GM21367 (cell line): ENCODE results near the gene HIGD1B.

Experiments used
- ATAC-seq: cut with Tn5 transposase; IDR thresholded peaks from one replicate; pipeline ENCODE4 v1.9.1; 2021; ENCODE audit not compliant: unreplicated experiment

HIGD1B gene

GRCh38 chr17:44877121-44877520 is 29.4 kb downstream of the HIGD1B start:
- no peak for ATAC-seq

- no peak for ATAC-seq
These were observed 31.0 kb downstream of the HIGD1B start for GRCh38 chr17:44878627-44879221.

GRCh38 chr17:44879376-44879775 is 31.7 kb downstream of the HIGD1B start:
- no peak for ATAC-seq

DNA sequence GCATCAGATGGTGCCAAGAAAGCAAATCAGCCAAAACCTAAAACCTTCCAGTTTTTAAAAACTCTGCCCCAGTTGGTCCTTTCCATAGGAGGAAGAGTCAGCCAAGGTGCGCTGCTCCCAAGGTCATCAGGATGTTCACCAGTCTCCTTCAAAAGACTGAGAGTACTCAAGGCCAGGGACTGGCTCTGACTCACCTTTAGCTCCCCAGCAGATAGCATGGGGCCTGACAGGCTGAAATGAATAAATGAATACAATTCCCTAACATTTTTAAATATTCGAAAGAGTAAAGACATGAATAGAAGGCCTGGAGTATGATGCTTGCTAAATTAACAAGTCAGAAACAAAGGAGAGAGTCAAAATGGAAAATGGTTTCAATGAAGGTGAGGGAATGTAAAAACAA is 32.4 kb downstream of the HIGD1B start:
- ATAC-seq, result no peak

DNA sequence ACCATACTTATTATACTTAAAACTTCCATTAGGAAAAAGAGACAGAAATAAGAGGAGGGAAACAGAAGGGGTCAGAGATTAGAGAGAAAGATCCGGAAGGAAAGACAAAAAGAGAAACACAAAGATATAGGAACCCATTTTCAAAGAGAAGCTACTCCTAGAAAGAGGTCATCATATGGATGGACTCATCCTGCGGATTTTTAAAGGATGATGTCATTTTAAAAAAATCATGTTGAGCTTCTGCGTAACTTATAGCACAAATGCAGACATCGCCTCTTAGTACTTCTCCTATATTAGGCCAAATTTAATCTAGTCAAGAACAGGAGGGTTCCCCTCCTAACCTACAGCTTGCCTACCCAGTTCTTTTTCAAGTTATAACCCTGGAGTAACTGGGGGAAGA is 33.5 kb downstream of the HIGD1B start:
- no peak for ATAC-seq

DNA sequence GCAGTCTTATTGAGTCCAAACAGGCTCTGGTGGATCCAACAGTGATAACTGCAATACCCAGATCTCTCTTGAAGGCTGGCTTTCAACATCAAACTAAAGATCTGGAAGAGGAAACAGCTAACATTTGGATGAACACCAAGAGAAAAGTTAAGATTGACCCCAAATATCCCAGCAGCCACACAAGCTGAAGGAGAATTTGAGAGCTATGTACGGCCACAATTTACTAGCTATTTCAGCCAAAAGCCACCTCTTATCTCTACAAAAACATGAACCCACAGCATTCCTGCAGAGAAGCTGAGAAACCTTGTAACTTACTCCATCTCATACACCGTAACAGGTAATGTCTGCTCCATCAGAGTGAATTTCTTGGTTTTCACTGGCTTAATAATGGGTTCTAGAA is 37.3 kb downstream of the HIGD1B start:
- no peak for ATAC-seq

GRCh38 chr17:44887016-44887415 is 39.3 kb downstream of the HIGD1B start:
- no peak for ATAC-seq

DNA sequence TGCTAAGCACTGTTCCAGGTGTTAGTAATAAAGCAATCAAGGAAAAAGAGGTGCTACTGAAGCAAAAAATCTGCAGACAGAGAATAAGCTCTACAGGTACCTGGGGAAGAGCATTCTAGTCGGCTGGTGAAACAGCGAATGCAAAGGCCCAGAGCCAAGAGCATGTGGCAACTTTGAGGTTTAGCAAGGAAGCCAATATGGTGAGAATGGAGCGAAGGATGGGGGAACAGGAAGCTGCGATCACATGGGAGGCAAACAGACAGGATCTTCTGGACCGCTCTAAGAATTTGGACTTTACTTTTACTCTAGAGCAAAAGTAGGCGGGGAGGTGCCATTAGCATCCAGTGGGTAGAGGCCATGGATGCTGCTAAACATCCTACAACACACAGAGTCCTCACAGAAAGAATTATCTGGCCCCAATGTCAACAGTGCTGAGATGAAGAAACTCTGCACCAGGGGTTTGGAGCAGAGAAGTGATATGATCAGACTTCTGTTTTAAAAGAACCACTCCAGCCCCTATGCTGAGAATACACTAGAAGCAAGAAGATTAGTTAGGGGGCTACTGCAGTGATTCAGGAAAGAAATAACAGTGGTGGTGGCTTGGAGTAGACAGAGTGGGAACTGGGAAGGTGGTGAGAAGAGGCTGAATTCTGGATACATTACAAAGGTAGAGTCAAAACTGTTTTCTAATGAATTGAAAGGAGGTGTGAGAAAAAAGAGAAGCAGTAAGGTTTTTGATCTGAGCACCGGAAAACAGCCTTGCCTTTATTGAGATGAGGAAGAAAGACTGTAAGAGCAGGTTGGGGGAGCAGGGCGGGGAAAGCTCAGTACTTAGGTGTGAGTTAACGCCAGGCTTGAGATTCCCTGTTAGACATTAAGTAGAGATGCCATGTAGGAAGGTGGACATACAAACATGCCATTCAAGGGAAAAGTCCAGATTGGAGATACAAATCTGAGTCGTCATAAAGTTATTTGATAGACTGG is 40.6 kb downstream of the HIGD1B start:
- ATAC-seq, result no peak

GRCh38 chr17:44889003-44889402 is 41.3 kb downstream of the HIGD1B start:
- ATAC-seq, result no peak

DNA sequence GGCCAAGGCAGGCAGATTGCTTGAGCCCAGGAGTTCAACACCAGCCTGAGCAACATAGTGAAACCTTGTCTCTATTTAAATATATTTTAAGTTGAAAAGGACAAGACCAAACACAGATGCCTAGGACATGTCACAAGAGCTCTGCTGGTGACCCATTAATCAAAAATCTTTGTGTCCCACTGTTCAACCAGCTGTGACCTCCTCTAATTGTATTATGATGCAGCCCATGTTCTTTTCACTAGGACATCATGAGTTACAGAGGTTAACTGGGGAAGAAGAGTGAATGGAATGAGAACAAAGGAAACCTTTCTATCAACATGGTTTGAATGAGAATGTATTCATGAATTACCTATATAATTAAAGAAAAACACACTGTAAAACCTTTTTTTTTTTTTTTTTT is 44.6 kb downstream of the HIGD1B start:
- no peak for ATAC-seq

GRCh38 chr17:44894642-44895041 is 47.0 kb downstream of the HIGD1B start:
- no peak for ATAC-seq

DNA sequence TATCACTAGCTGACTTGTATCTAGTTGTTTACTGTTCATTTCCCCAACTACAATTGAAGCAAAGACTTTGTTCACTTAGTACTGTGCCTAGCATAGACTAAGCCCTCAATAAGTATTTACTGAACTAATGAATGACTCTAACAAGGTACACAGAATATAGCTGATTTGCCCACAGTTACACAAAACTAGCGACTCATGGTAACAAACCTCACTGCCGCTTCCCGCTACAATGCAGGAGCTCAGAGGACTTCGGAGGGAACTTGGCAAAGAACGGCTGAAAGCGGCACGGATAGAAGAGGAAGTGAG is 51.0 kb downstream of the HIGD1B start:
- ATAC-seq, result no peak

DNA sequence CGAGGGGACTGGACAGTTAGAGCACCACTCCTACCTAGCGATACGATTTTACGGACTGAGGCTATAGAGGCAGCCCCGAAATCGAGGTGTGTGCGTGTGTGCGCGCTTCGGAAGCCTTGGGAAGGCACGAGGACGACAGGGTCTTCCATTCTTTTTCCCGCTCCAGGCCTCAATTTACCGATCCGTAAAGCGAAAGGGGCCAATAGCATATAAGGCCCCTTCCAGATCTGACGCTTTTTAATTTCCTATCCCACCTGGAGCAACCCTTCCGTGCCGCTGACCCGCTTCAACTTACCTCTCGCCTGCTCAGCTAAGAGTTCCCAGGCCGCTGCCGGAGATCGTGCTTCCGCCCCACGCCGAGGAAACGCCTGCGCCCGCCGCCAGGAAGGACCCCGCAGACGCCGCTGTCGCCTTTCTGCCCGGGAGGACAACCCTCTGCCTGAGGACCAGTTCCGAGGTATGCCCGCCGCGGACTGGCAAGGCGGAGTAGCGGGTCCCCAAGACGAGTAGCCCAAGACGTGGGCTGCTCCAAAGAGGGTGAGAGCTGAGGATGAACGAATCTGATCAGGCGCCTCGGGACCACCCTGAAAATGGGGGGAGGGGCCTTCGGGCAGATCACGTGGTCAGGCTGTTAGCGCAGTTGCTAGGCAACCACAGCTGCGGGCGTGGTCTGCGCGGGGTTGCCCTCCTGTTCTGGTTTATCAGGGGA is 51.5 kb downstream of the HIGD1B start, which contains the start of gene EFTUD2:
Gene EFTUD2 (minus strand): TSS at position 372 of the 709 bp plus-strand sequence. CDS start 4,924 bp downstream, outside the sequence.
- peak; percentile 54 for ATAC-seq
